Common myeloid progenitor, CD34-positive (primary cell): ENCODE measurements around the gene AATK.

Source experiments
- CTCF ChIA-PET: fragments of 350-600 bp; sonication (Branson Sonifier 250); formaldehyde crosslinking; loops from one replicate; lab custom pipeline; 2021; ENCODE audit warnings: antibody characterized with exemption; lab: Charles Lee
- POLR2A ChIA-PET: fragments of 350-600 bp; sonication (Branson Sonifier 250); formaldehyde crosslinking; loops from one replicate; lab custom pipeline; 2021; ENCODE audit warnings: antibody characterized with exemption; lab: Charles Lee
- DNase-seq, 3 donors: peaks; one replicate each; pipeline versions ENCODE4 v3.0.0 to v3.0.0-alpha.2; 2013
- H3K27ac ChIP-seq, 2 experiments: 1 replicate in 1 of 2; 2 replicates in 1 of 2; pipeline ENCODE4 v1.7.0; 2013; ENCODE audit warnings: inconsistent platforms in 2 of 2, low read length in 2 of 2, mild to moderate bottlenecking in 2 of 2, low read depth in 1 of 2, moderate library complexity in 1 of 2; ENCODE audit not compliant: severe bottlenecking in 2 of 2, insufficient read depth in 1 of 2, poor library complexity in 1 of 2
- H3K27me3 ChIP-seq, 5 experiments: replicated peaks in 2 of 5; 1 replicate in 3 of 5; 2 replicates in 2 of 5; pipeline versions ENCODE4 v1.6.1 to v1.7.0; 2013; ENCODE audit warnings: low read length in 4 of 5, mild to moderate bottlenecking in 2 of 5, moderate library complexity in 2 of 5, inconsistent platforms in 1 of 5; ENCODE audit not compliant: insufficient read depth in 5 of 5, control insufficient read depth in 4 of 5
- H3K36me3 ChIP-seq, 4 experiments: 1 replicate in 2 of 4; 2 replicates in 2 of 4; pipeline versions ENCODE4 v1.6.1 to v1.7.0; 2013; ENCODE audit warnings: low read length in 3 of 4, control low read depth in 1 of 4, mild to moderate bottlenecking in 1 of 4; ENCODE audit not compliant: control insufficient read depth in 4 of 4, insufficient read depth in 4 of 4
- H3K4me1 ChIP-seq, 4 experiments: 1 replicate in 3 of 4; 2 replicates in 1 of 4; pipeline versions ENCODE4 v1.6.1 to v1.7.1; 2013; ENCODE audit warnings: low read length in 3 of 4, mild to moderate bottlenecking in 3 of 4, control low read depth in 1 of 4, inconsistent platforms in 1 of 4, moderate library complexity in 1 of 4; ENCODE audit not compliant: control insufficient read depth in 4 of 4, insufficient read depth in 4 of 4; ENCODE audit errors: control extremely low read depth in 1 of 4
- H3K4me3 ChIP-seq, 7 experiments: 1 replicate in 4 of 7; 2 replicates in 3 of 7; pipeline versions ENCODE4 v1.5.1 to v1.7.0; 2013; ENCODE audit warnings: mild to moderate bottlenecking in 7 of 7, low read length in 6 of 7, moderate library complexity in 6 of 7, inconsistent platforms in 2 of 7, low read depth in 2 of 7, control low read depth in 1 of 7; ENCODE audit not compliant: insufficient read depth in 4 of 7, control insufficient read depth in 1 of 7; ENCODE audit errors: extremely low read depth in 1 of 7
- H3K9me3 ChIP-seq, 5 experiments: 1 replicate in 4 of 5; 2 replicates in 1 of 5; pipeline versions ENCODE4 v1.6.1 to v1.7.1; 2013; ENCODE audit warnings: low read length in 4 of 5, mild to moderate bottlenecking in 2 of 5, inconsistent platforms in 1 of 5, low read depth in 1 of 5, moderate library complexity in 1 of 5; ENCODE audit not compliant: control insufficient read depth in 4 of 5, insufficient read depth in 2 of 5; ENCODE audit errors: control extremely low read depth in 1 of 5
- WGBS: methylation state at CpG from one replicate; pipeline ENCODE4 v1.1.5; 2013; ENCODE audit not compliant: insufficient coverage; 5-methylcytosine and 5-hydroxymethylcytosine counted together

The AATK gene

GRCh38 chr17:81134064-81134781 lies 31.8 kb downstream of the AATK start:
- no peak overlapping the region for H3K27ac ChIP-seq
- H3K36me3 ChIP-seq = no peaks in the 10 kb centered on the region
- CTCF ChIA-PET = interaction anchor here (1.0 kb wide), 1 partner anchor 10 kb away, joined by 3 read pairs; no protein-coding TSS in a partner anchor
- H3K27me3 ChIP-seq = no peaks in the 10 kb centered on the region
- H3K4me1 ChIP-seq = no peaks in the 10 kb centered on the region
- WGBS = 89% methylated on average over 21 of the region's 28 CpGs
- no peak for DNase-seq
- H3K4me3 ChIP-seq = no peak overlapping the region
- POLR2A ChIA-PET = no interaction called here
- no peaks in the 10 kb centered on the region for H3K9me3 ChIP-seq

- ChIA-PET POLR2A (no interaction called here), CTCF (interaction anchor here (1.1 kb wide), 1 partner anchor 9 kb away, joined by 5 read pairs; no protein-coding TSS in a partner anchor)
- no peaks in the 10 kb centered on the region for H3K27me3 ChIP-seq
- no peaks in the 10 kb centered on the region for H3K9me3 ChIP-seq
- H3K4me3 ChIP-seq = no peak overlapping the region
- WGBS = 93% methylated on average over 17 of the region's 22 CpGs
- H3K4me1 ChIP-seq = no peaks in the 10 kb centered on the region
- H3K27ac ChIP-seq = no peak overlapping the region
- H3K36me3 ChIP-seq = no peaks in the 10 kb centered on the region
- no peak for DNase-seq
These were observed 33.0 kb downstream of the AATK start for GRCh38 chr17:81132770-81133723.

GRCh38 chr17:81132197-81132540 lies 33.9 kb downstream of the AATK start:
- 95% methylated on average over 10 of the region's 11 CpGs for WGBS
- Histone ChIP-seq H3K4me3 (no peak overlapping the region), H3K9me3 (no peaks in the 10 kb centered on the region), H3K27ac (no peak overlapping the region), H3K36me3 (no peaks in the 10 kb centered on the region), H3K27me3 (no peaks in the 10 kb centered on the region), H3K4me1 (no peaks in the 10 kb centered on the region)
- ChIA-PET CTCF (interaction anchor here (1.1 kb wide), 2 partner anchors 10 to 12 kb away, joined by 3 to 5 read pairs; no protein-coding TSS in a partner anchor), POLR2A (no interaction called here)
- DNase-seq = no peak

- no peak for DNase-seq
- no peaks in the 10 kb centered on the region for H3K36me3 ChIP-seq
- no peak overlapping the region for H3K27ac ChIP-seq
- H3K4me3 ChIP-seq = no peak overlapping the region
- ChIA-PET POLR2A (no interaction called here), CTCF (interaction anchor here (1.1 kb wide), 1 partner anchor 13 kb away, joined by 3 read pairs; no protein-coding TSS in a partner anchor)
- no peaks in the 10 kb centered on the region for H3K4me1 ChIP-seq
- WGBS = 97% methylated on average over 14 of the region's 14 CpGs
- no peaks in the 10 kb centered on the region for H3K9me3 ChIP-seq
- H3K27me3 ChIP-seq = no peaks in the 10 kb centered on the region
These were observed 34.4 kb downstream of the AATK start for GRCh38 chr17:81131486-81132196.

- ChIA-PET CTCF (interaction anchor here (1.1 kb wide), 1 partner anchor 14 kb away, joined by 3 read pairs; no protein-coding TSS in a partner anchor), POLR2A (no interaction called here)
- Histone ChIP-seq H3K9me3 (no peaks in the 10 kb centered on the region), H3K27ac (no peak overlapping the region), H3K4me3 (no peak overlapping the region), H3K36me3 (no peaks in the 10 kb centered on the region), H3K4me1 (no peaks in the 10 kb centered on the region), H3K27me3 (no peaks in the 10 kb centered on the region)
- WGBS = 96% methylated on average over 29 of the region's 41 CpGs
- DNase-seq = no peak
These were observed 35.3 kb downstream of the AATK start for GRCh38 chr17:81130385-81131361.

- DNase-seq = no peak
- WGBS = 100% methylated on average over 11 of the region's 14 CpGs
- ChIA-PET POLR2A (no interaction called here), CTCF (no interaction called here)
- H3K4me1 ChIP-seq = no peaks in the 10 kb centered on the region
- H3K9me3 ChIP-seq = no peaks in the 10 kb centered on the region
- no peaks in the 10 kb centered on the region for H3K27me3 ChIP-seq
- no peaks in the 10 kb centered on the region for H3K36me3 ChIP-seq
- no peak overlapping the region for H3K4me3 ChIP-seq
- H3K27ac ChIP-seq = no peak overlapping the region
These were observed 36.2 kb downstream of the AATK start for GRCh38 chr17:81129711-81130367.
